HepG2 (cell line): ENCODE results near the gene PTPN12. TPM values are rescaled to one million over a fixed set of nuclear protein-coding genes. Genes with fewer than 3 reads are reported as not detected.

Source experiments
- AGO2 ChIP-seq: fragments of 200-400 bp; formaldehyde crosslinking; optimal IDR thresholded peaks from 2 replicates; pipeline ENCODE3; 2017; ENCODE audit warnings: mild to moderate bottlenecking, low read depth, low read length, moderate library complexity
- BORCS8-MEF2B ChIP-seq: sonication (generic); formaldehyde crosslinking; IDR thresholded peaks from 2 replicates; pipeline ENCODE4 v1.8.0; 2022; ENCODE audit warnings: mild to moderate bottlenecking, missing genetic modification reagents
- CAMTA2 ChIP-seq: sonication (generic); formaldehyde crosslinking; IDR thresholded peaks from 2 replicates; pipeline ENCODE4 v1.4.0; 2020; ENCODE audit warnings: mild to moderate bottlenecking, missing genetic modification reagents, borderline replicate concordance
- CEBPB ChIP-seq: IDR thresholded peaks from 2 replicates; pipeline ENCODE4 v1.6.1; 2011; ENCODE audit warnings: low read depth, low read length, improper control_type of control experiment, borderline replicate concordance
- CEBPG ChIP-seq: IDR thresholded peaks from 2 replicates; pipeline ENCODE4 v1.6.1; 2016
- FOXK2 ChIP-seq: fragments of 450-650 bp; IDR thresholded peaks from 2 replicates; pipeline ENCODE4 v1.6.1; 2016
- MAFK ChIP-seq, 2 experiments: IDR thresholded peaks in 1 of 2; conservative IDR thresholded peaks in 1 of 2; 2 replicates each; pipeline ENCODE4 v1.6.1; 2011; ENCODE audit warnings: improper control_type of control experiment in 2 of 2, low read length in 2 of 2
- NCOA2 ChIP-seq: sonication (generic); formaldehyde crosslinking; IDR thresholded peaks from 2 replicates; pipeline ENCODE4 v1.8.0; 2022; ENCODE audit warnings: inconsistent platforms
- PAF1 ChIP-seq: IDR thresholded peaks from 2 replicates; pipeline ENCODE4 v1.6.1; 2016; ENCODE audit warnings: missing genetic modification reagents, missing compliant biosample characterization
- POGZ ChIP-seq: sonication (generic); formaldehyde crosslinking; IDR thresholded peaks from 2 replicates; pipeline ENCODE4 v1.4.0; 2020; ENCODE audit warnings: mild to moderate bottlenecking, missing genetic modification reagents
- PTBP1 ChIP-seq: fragments of 200-400 bp; formaldehyde crosslinking; IDR thresholded peaks from 2 replicates; pipeline ENCODE4 v1.6.1; 2018; ENCODE audit warnings: low read length, low read depth; ENCODE audit not compliant: poor library complexity, severe bottlenecking
- REPIN1 ChIP-seq: sonication (generic); formaldehyde crosslinking; IDR thresholded peaks from 2 replicates; pipeline ENCODE4 v1.8.0; 2022; ENCODE audit warnings: missing genetic modification reagents, low read depth, mild to moderate bottlenecking, borderline replicate concordance
- SMAD3 ChIP-seq: sonication (generic); formaldehyde crosslinking; IDR thresholded peaks from 2 replicates; pipeline ENCODE4 v1.4.0; 2020; ENCODE audit warnings: missing genetic modification reagents
- SOX5 ChIP-seq: IDR thresholded peaks from 2 replicates; pipeline ENCODE4 v1.6.1; 2016; ENCODE audit warnings: borderline replicate concordance
- SP5 ChIP-seq: IDR thresholded peaks from 2 replicates; pipeline ENCODE4 v1.6.1; 2016; ENCODE audit warnings: low read depth, borderline replicate concordance
- TCF7 ChIP-seq: sonication (generic); IDR thresholded peaks from 2 replicates; pipeline ENCODE4 v1.6.1; 2016; ENCODE audit warnings: antibody characterized with exemption, low read depth
- XRCC5 ChIP-seq: fragments of 200-400 bp; formaldehyde crosslinking; optimal IDR thresholded peaks from 2 replicates; pipeline ENCODE3; 2017; ENCODE audit warnings: mild to moderate bottlenecking, low read length
- ZFP36 ChIP-seq: fragments of 150-350 bp; IDR thresholded peaks from 2 replicates; pipeline ENCODE4 v1.6.1; 2018; ENCODE audit warnings: borderline replicate concordance, low read length, low read depth; ENCODE audit not compliant: partially characterized antibody
- ZFP90 ChIP-seq: sonication (generic); formaldehyde crosslinking; IDR thresholded peaks from 2 replicates; pipeline ENCODE4 v1.8.0; 2022; ENCODE audit warnings: missing genetic modification reagents, mild to moderate bottlenecking, inconsistent platforms, borderline replicate concordance
- ZFY ChIP-seq: sonication (generic); formaldehyde crosslinking; IDR thresholded peaks from 2 replicates; pipeline ENCODE4 v1.4.0; 2020; ENCODE audit warnings: missing genetic modification reagents
- ZNF160 ChIP-seq: sonication (generic); formaldehyde crosslinking; IDR thresholded peaks from 2 replicates; pipeline ENCODE4 v1.8.0; 2022; ENCODE audit warnings: mild to moderate bottlenecking, inconsistent platforms, missing genetic modification reagents
- ZNF17 ChIP-seq: sonication (generic); formaldehyde crosslinking; IDR thresholded peaks from 2 replicates; pipeline ENCODE4 v1.5.0; 2020; ENCODE audit warnings: mild to moderate bottlenecking, missing genetic modification reagents
- ZNF180 ChIP-seq: sonication (generic); formaldehyde crosslinking; IDR thresholded peaks from 2 replicates; pipeline ENCODE4 v1.4.0; 2020; ENCODE audit warnings: low read depth, missing genetic modification reagents, borderline replicate concordance
- ZNF256 ChIP-seq: sonication (generic); formaldehyde crosslinking; conservative IDR thresholded peaks from 2 replicates; pipeline ENCODE4 v1.4.0; 2020; ENCODE audit warnings: missing genetic modification reagents
- ZNF3 ChIP-seq: IDR thresholded peaks from 2 replicates; pipeline ENCODE4 v1.7.0; 2017; ENCODE audit warnings: inconsistent platforms
- ZNF382 ChIP-seq: sonication (generic); formaldehyde crosslinking; IDR thresholded peaks from 2 replicates; pipeline ENCODE4 v1.5.0; 2020; ENCODE audit warnings: missing genetic modification reagents, mild to moderate bottlenecking, borderline replicate concordance
- ZNF441 ChIP-seq: sonication (generic); formaldehyde crosslinking; IDR thresholded peaks from 2 replicates; pipeline ENCODE4 v1.7.0; 2021; ENCODE audit warnings: missing genetic modification reagents, borderline replicate concordance
- ZNF512B ChIP-seq: sonication (generic); formaldehyde crosslinking; IDR thresholded peaks from 2 replicates; pipeline ENCODE4 v1.5.1; 2020; ENCODE audit warnings: missing genetic modification reagents, mild to moderate bottlenecking, borderline replicate concordance
- ZSCAN22 ChIP-seq: sonication (generic); formaldehyde crosslinking; IDR thresholded peaks from 2 replicates; pipeline ENCODE4 v1.4.0; 2020; ENCODE audit warnings: mild to moderate bottlenecking, missing genetic modification reagents
- ZXDC ChIP-seq: sonication (generic); formaldehyde crosslinking; IDR thresholded peaks from 2 replicates; pipeline ENCODE4 v1.5.0; 2020; ENCODE audit warnings: mild to moderate bottlenecking, missing genetic modification reagents
- polyA plus RNA-seq, 8 experiments: library from polyadenylated mRNA; depleted of rRNA in 3 of 8; stranded (reverse) in 7 of 8; unstranded in 1 of 8; fragments of >200 nt; fragmentation: Illumina TruSeq in 4 of 8; extraction: Trizol in 4 of 8; gene quantifications; 2 replicates each; pipeline versions ENCODE4 v1.2.1 to v1.2.3, GENCODE V29; 2011 to 2016; ENCODE audit warnings: low read depth in 4 of 8, missing spikeins in 1 of 8, mixed read lengths in 1 of 8; ENCODE audit not compliant: insufficient read depth in 1 of 8
- total RNA-seq, 5 experiments: library from RNA; depleted of rRNA; stranded (reverse); fragments of >200 nt; fragmentation: Illumina TruSeq; extraction: Trizol; gene quantifications; 2 replicates each; pipeline ENCODE4 v1.2.3, GENCODE V29; 2016; ENCODE audit warnings: low read depth in 1 of 5

Gene PTPN12
- total and polyA plus RNA-seq, 2 of the 13 experiments (the other 11 are each of a cell fraction or from before 2014, with no cell fraction given) = 22.9 to 56.8 TPM

- TF ChIP-seq CAMTA2 (CRISPR knock-in tag) (no peak), CEBPG (CRISPR knock-in tag) (peak; percentile 88), AGO2 (no peak), SP5 (CRISPR knock-in tag) (peak; percentile 88), ZNF160 (CRISPR knock-in tag) (0 out of 2 replicates have a peak, but pooled peaks have one; percentile 28), CEBPB (peak; percentile 76), ZNF3 (CRISPR knock-in tag) (no peak), ZFP90 (no peak), MAFK (conservative IDR thresholded peaks at IDR 0.05 in 1 of 2, IDR thresholded peaks at IDR 0.05 in 1 of 2; ENCODE audit: low read length in 2 of 2) (no peak), SOX5 (CRISPR knock-in tag) (peak; percentile 55), PAF1 (CRISPR knock-in tag) (no peak), POGZ (CRISPR knock-in tag) (peak; percentile 86), ZFY (CRISPR knock-in tag) (peak; percentile 38; the same call in 1 of the 2 replicates), ZNF256 (CRISPR knock-in tag) (no peak), ZNF512B (CRISPR knock-in tag) (0 out of 2 replicates have a peak, but pooled peaks have one; percentile 42), TCF7 (no peak), BORCS8-MEF2B (CRISPR knock-in tag) (no peak), ZSCAN22 (CRISPR knock-in tag) (no peak), ZNF382 (CRISPR knock-in tag) (no peak), XRCC5 (no peak), REPIN1 (CRISPR knock-in tag) (peak; percentile 38; the same call in 1 of the 2 replicates), NCOA2 (CRISPR knock-in tag) (peak; percentile 83), ZNF180 (CRISPR knock-in tag) (no peak), SMAD3 (CRISPR knock-in tag) (no peak), ZXDC (CRISPR knock-in tag) (no peak), ZNF17 (CRISPR knock-in tag) (no peak), FOXK2 (peak; percentile 80), ZNF441 (no peak), PTBP1 (no peak), ZFP36 (no peak)
Observed at GRCh38 chr7:77575187-77575586, 38.1 kb downstream of the PTPN12 start (continued).
